Esophagus (tissue), 2 donors: ENCODE data around the gene DOCK9. TPM values are rescaled to one million over a fixed set of nuclear protein-coding genes. Genes with fewer than 3 reads are reported as not detected.

Source experiments
- H3K27ac ChIP-seq, 2 donors: one replicate each; pipeline ENCODE4 v1.5.1; 2013; ENCODE audit warnings: low read depth in 2 of 2, mild to moderate bottlenecking in 2 of 2, inconsistent platforms in 1 of 2, low read length in 1 of 2, moderate library complexity in 1 of 2
- H3K27me3 ChIP-seq, 2 donors: one replicate each; pipeline ENCODE4 v1.6.1; 2013; ENCODE audit warnings: low read length in 2 of 2, control low read depth in 1 of 2, mild to moderate bottlenecking in 1 of 2; ENCODE audit not compliant: insufficient read depth in 2 of 2, control insufficient read depth in 1 of 2
- H3K36me3 ChIP-seq, 2 donors: one replicate each; pipeline ENCODE4 v1.6.1; 2013; ENCODE audit warnings: low read length in 1 of 2; ENCODE audit not compliant: control insufficient read depth in 2 of 2, insufficient read depth in 2 of 2
- H3K4me1 ChIP-seq, 2 donors: one replicate each; pipeline ENCODE4 v1.6.1; 2013; ENCODE audit warnings: low read length in 1 of 2; ENCODE audit not compliant: control insufficient read depth in 2 of 2, insufficient read depth in 2 of 2
- H3K4me3 ChIP-seq, 2 donors: one replicate each; pipeline ENCODE4 v1.5.1; 2013; ENCODE audit warnings: low read length in 2 of 2, mild to moderate bottlenecking in 2 of 2, low read depth in 1 of 2, moderate library complexity in 1 of 2
- H3K9me3 ChIP-seq, 2 donors: one replicate each; pipeline ENCODE4 v1.6.1; 2013; ENCODE audit warnings: mild to moderate bottlenecking in 2 of 2, low read depth in 1 of 2, low read length in 1 of 2, moderate library complexity in 1 of 2; ENCODE audit not compliant: control insufficient read depth in 2 of 2, insufficient read depth in 1 of 2
- WGBS, 2 donors: extraction: QIAGEN DNeasy Blood & Tissue Kit; methylation state at CpG; one replicate each; pipeline ENCODE4 v1.1.7; 2013; 5-methylcytosine and 5-hydroxymethylcytosine counted together
- polyA plus RNA-seq, 2 donors: library from polyadenylated mRNA; stranded (reverse); fragments of 200-250 nt; gene quantifications; one replicate each; pipeline ENCODE4 v1.2.3, GENCODE V29; 2013
- donor health status: healthy with polysubstance abuse.
- donor health status: Bipolar disorder and iron deficiency.

Gene DOCK9
- polyA plus RNA-seq, 2 donors: 69.1 to 83.1 TPM

GRCh38 chr13:98846986-98847385 is 130.9 kb downstream of the DOCK9 start:
- WGBS, 2 donors: 92 to 94% methylated on average over 4 of the region's 4 CpGs
- Histone ChIP-seq H3K4me1 (peaks cover 0 to 2% of the 10 kb centered on the region in 2 donors), H3K36me3 (peaks cover 7 to 24% of the 10 kb centered on the region in 2 donors)

GRCh38 chr13:98846521-98846920 is 131.3 kb downstream of the DOCK9 start:
- Histone ChIP-seq H3K9me3 (no peaks in the 10 kb centered on the region), H3K4me1 (peaks cover 0 to 2% of the 10 kb centered on the region in 2 donors), H3K36me3 (peaks cover 7 to 24% of the 10 kb centered on the region in 2 donors), H3K27me3 (no peaks in the 10 kb centered on the region), H3K4me3 (no peak overlapping the region), H3K27ac (no peak overlapping the region)
- 90 to 91% methylated on average over 5 of the region's 5 CpGs for WGBS, 2 donors

More at GRCh38 chr13:98846986-98847385, 130.9 kb downstream of the DOCK9 start:
- Histone ChIP-seq H3K9me3 (no peaks in the 10 kb centered on the region), H3K27ac (no peak overlapping the region), H3K27me3 (no peaks in the 10 kb centered on the region), H3K4me3 (no peak overlapping the region)

- H3K4me3 ChIP-seq: no peak overlapping the region
- H3K27ac ChIP-seq: no peak overlapping the region
- no peaks in the 10 kb centered on the region for H3K9me3 ChIP-seq
- H3K36me3 ChIP-seq: peaks cover 3 to 16% of the 10 kb centered on the region in 2 donors
- H3K4me1 ChIP-seq: peaks cover 0 to 2% of the 10 kb centered on the region in 2 donors
- WGBS, 2 donors: 80% methylated on average over 7 of the region's 7 CpGs
- H3K27me3 ChIP-seq: no peaks in the 10 kb centered on the region
Measured at GRCh38 chr13:98845742-98846141, 132.1 kb downstream of the DOCK9 start.

GRCh38 chr13:98844021-98844420 is 133.8 kb downstream of the DOCK9 start:
- no peak overlapping the region for H3K27ac ChIP-seq
- peaks cover 0 to 2% of the 10 kb centered on the region in 2 donors for H3K4me1 ChIP-seq
- no peaks in the 10 kb centered on the region for H3K27me3 ChIP-seq
- H3K4me3 ChIP-seq: no peak overlapping the region
- peaks cover 3 to 15% of the 10 kb centered on the region in 2 donors for H3K36me3 ChIP-seq
- 89% methylated on average over 1 of the region's 1 CpG for WGBS, 2 donors
- H3K9me3 ChIP-seq: no peaks in the 10 kb centered on the region

GRCh38 chr13:98843482-98843877 is 134.4 kb downstream of the DOCK9 start:
- H3K27ac ChIP-seq: no peak overlapping the region
- H3K9me3 ChIP-seq: no peaks in the 10 kb centered on the region
- no peaks in the 10 kb centered on the region for H3K27me3 ChIP-seq
- WGBS, 2 donors: 62 to 71% methylated on average over 3 of the region's 3 CpGs
- H3K4me1 ChIP-seq: peaks cover 0 to 2% of the 10 kb centered on the region in 2 donors
- H3K36me3 ChIP-seq: peaks cover 3 to 15% of the 10 kb centered on the region in 2 donors
- H3K4me3 ChIP-seq: no peak overlapping the region

- Histone ChIP-seq H3K4me1 (peaks cover 0 to 2% of the 10 kb centered on the region in 2 donors), H3K27ac (no peak overlapping the region), H3K27me3 (no peaks in the 10 kb centered on the region), H3K9me3 (no peaks in the 10 kb centered on the region), H3K4me3 (no peak overlapping the region), H3K36me3 (peaks cover 3 to 13% of the 10 kb centered on the region in 2 donors)
- 35 to 36% methylated on average over 5 of the region's 5 CpGs for WGBS, 2 donors
Measured at GRCh38 chr13:98842858-98843481, 134.9 kb downstream of the DOCK9 start.

GRCh38 chr13:98842070-98842469 is 135.8 kb downstream of the DOCK9 start:
- Histone ChIP-seq H3K4me1 (peaks cover 0 to 2% of the 10 kb centered on the region in 2 donors), H3K9me3 (no peaks in the 10 kb centered on the region), H3K4me3 (no peak overlapping the region), H3K27ac (no peak overlapping the region), H3K27me3 (no peaks in the 10 kb centered on the region), H3K36me3 (peaks cover 3 to 14% of the 10 kb centered on the region in 2 donors)
- WGBS, 2 donors: 93 to 96% methylated on average over 2 of the region's 2 CpGs

GRCh38 chr13:98839856-98840769 is 137.8 kb downstream of the DOCK9 start:
- H3K36me3 ChIP-seq: peaks cover 0 to 12% of the 10 kb centered on the region in 2 donors
- H3K4me1 ChIP-seq: peaks cover 0 to 3% of the 10 kb centered on the region in 2 donors
- no peaks in the 10 kb centered on the region for H3K9me3 ChIP-seq
- H3K27me3 ChIP-seq: no peaks in the 10 kb centered on the region
- 47 to 49% methylated on average over 14 of the region's 14 CpGs for WGBS, 2 donors
- no peak overlapping the region for H3K27ac ChIP-seq
- no peak overlapping the region for H3K4me3 ChIP-seq

GRCh38 chr13:98838776-98839175 is 139.1 kb downstream of the DOCK9 start:
- H3K9me3 ChIP-seq: no peaks in the 10 kb centered on the region
- WGBS, 2 donors: 97% methylated on average over 2 of the region's 2 CpGs
- no peak overlapping the region for H3K27ac ChIP-seq
- peaks cover 0 to 5% of the 10 kb centered on the region in 2 donors for H3K4me1 ChIP-seq
- no peaks in the 10 kb centered on the region for H3K27me3 ChIP-seq
- no peak overlapping the region for H3K4me3 ChIP-seq
- H3K36me3 ChIP-seq: peaks cover 3 to 12% of the 10 kb centered on the region in 2 donors
